Esophagus squamous epithelium (tissue), 5 donors: ENCODE results near the gene SWAP70. TPM values are rescaled to one million over a fixed set of nuclear protein-coding genes. Genes with fewer than 3 reads are reported as not detected.
"Not testable (repeated sequence)": the region's sequence is repeated elsewhere in the genome, so short reads cannot be mapped to it uniquely, and the experiment has no call there.

Source experiments
- DNase-seq: peaks from one replicate; lab custom pipeline; 2025; lab: John Stamatoyannopoulos, UW
- H3K27ac ChIP-seq, 4 donors: fragments of 200-600 bp; sonication (generic); one replicate each; pipeline ENCODE4 v1.5.1; 2016 to 2019; ENCODE audit warnings: mild to moderate bottlenecking in 1 of 4
- H3K27me3 ChIP-seq, 4 donors: fragments of 200-600 bp; sonication (generic); 1 replicate in 3 of 4; 2 replicates in 1 of 4; pipeline versions ENCODE4 v1.5.1 to v1.6.0; 2017 to 2021; ENCODE audit warnings: antibody characterized with exemption in 1 of 4
- H3K36me3 ChIP-seq, 3 donors: fragments of 200-600 bp; sonication (generic); one replicate each; pipeline ENCODE4 v1.5.1; 2016 to 2019
- H3K4me1 ChIP-seq, 3 donors: fragments of 200-600 bp; sonication (generic); one replicate each; pipeline ENCODE4 v1.5.1; 2017 to 2019
- H3K4me3 ChIP-seq, 4 donors: fragments of 200-600 bp; sonication (generic); 1 replicate in 3 of 4; 2 replicates in 1 of 4; pipeline ENCODE4 v1.5.1; 2016 to 2019; ENCODE audit warnings: mild to moderate bottlenecking in 2 of 4, moderate library complexity in 1 of 4
- H3K9me3 ChIP-seq, 3 donors: fragments of 200-600 bp; sonication (generic); one replicate each; pipeline ENCODE4 v1.5.1; 2016 to 2019
- POLR2A ChIP-seq, 4 donors: fragments of 450-650 bp; IDR thresholded peaks; one replicate each; pipeline ENCODE4 v1.6.1; 2017; ENCODE audit warnings: antibody characterized with exemption in 4 of 4, mild to moderate bottlenecking in 4 of 4, moderate library complexity in 3 of 4
- WGBS, 2 donors: methylation state at CpG; one replicate each; pipeline ENCODE4 v1.1.5; 2018; 5-methylcytosine and 5-hydroxymethylcytosine counted together
- intact Hi-C: fragments of 100-400 bp; cut with DNase I; formaldehyde crosslinking; loops from one replicate; pipeline ENCODE4 v1.15.0; 2022
- total RNA-seq, 4 donors: library from RNA; depleted of rRNA; stranded (reverse); fragments of >200 nt; gene quantifications; one replicate each; pipeline ENCODE4 v1.1.0, GENCODE V29; 2016
- TF ChIP-seq, protein P1 (sequence below), 6 experiments: fragments of 450-650 bp in 4 of 6; fragments of 200-600 bp in 2 of 6; sonication (generic) in 2 of 6; IDR thresholded peaks; one replicate each; pipeline ENCODE4 v1.5.1; 2016 to 2019; ENCODE audit warnings: antibody characterized with exemption in 6 of 6, mild to moderate bottlenecking in 4 of 6, moderate library complexity in 4 of 6
- donor health status: DM: yes; HTN: yes; CAD: no.

Gene SWAP70
- total RNA-seq, 4 donors from 2014 or later, result 15.1 to 27.5 (median 17.7) TPM

- no peak for DNase-seq
- H3K36me3 ChIP-seq, result peaks cover 0 to 90% (median 4%) of the 10 kb centered on the region in 3 donors
- intact Hi-C loops, result no loop called here
- no peak overlapping the region for H3K4me3 ChIP-seq
- H3K27ac ChIP-seq, result peak overlapping the region in 1 of 4 donors; percentile 37
- WGBS, 2 donors, result 89 to 100% methylated on average over 1 of the region's 1 CpG
- peaks cover 0 to 6% (median 0%) of the 10 kb centered on the region in 3 donors for H3K9me3 ChIP-seq
- TF ChIP-seq, protein P1, sequence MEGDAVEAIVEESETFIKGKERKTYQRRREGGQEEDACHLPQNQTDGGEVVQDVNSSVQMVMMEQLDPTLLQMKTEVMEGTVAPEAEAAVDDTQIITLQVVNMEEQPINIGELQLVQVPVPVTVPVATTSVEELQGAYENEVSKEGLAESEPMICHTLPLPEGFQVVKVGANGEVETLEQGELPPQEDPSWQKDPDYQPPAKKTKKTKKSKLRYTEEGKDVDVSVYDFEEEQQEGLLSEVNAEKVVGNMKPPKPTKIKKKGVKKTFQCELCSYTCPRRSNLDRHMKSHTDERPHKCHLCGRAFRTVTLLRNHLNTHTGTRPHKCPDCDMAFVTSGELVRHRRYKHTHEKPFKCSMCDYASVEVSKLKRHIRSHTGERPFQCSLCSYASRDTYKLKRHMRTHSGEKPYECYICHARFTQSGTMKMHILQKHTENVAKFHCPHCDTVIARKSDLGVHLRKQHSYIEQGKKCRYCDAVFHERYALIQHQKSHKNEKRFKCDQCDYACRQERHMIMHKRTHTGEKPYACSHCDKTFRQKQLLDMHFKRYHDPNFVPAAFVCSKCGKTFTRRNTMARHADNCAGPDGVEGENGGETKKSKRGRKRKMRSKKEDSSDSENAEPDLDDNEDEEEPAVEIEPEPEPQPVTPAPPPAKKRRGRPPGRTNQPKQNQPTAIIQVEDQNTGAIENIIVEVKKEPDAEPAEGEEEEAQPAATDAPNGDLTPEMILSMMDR (IDR thresholded peaks at IDR 0.05), result no peak
- no peak for TF ChIP-seq POLR2A (IDR thresholded peaks at IDR 0.05)
- peaks cover 0 to 11% (median 0%) of the 10 kb centered on the region in 3 donors for H3K4me1 ChIP-seq
- no peaks in the 10 kb centered on the region for H3K27me3 ChIP-seq
These were observed 74.8 kb downstream of the SWAP70 start for GRCh38 chr11:9738707-9739106.

DNA sequence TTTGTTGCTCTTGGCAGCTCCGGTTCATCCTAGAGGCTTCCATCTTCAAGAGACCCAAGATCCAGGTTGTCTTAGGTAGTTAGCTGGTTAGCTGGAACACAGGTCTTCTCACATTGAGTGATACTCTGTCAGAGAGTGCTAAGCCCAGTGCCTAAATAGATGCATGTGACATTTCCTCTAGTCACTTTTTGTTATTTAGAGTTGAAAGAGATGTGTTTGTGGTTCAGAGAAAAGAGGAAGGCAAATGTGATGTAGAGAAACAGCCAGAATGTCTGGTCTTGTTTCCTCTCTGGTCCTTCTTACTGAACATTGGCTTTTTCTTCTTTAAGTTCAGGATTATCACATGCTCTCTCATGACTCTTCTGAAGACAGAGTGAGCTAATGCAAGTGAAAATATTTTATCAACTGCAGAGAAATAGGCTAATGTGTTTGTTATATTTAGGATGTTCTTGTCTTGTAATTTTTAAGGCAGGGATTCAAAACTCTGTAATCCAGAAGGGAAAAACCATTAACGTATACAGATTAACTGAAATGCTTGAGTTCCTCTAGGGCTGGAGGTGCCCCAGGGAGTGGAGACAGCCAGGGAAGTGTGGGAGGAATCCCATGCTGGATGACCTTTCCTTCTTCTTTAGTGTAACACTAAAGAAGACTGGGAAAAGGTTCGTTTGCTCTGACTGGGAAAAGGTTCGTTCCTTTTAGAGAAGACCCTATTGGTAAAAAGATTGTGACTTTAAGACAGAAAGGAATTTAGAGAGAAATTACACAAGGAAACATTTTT lies 75.4 kb downstream of the SWAP70 start:
- H3K36me3 ChIP-seq, result peaks cover 0 to 90% (median 4%) of the 10 kb centered on the region in 3 donors
- WGBS, 2 donors, result 83 to 88% methylated on average over 4 of the region's 4 CpGs

DNA sequence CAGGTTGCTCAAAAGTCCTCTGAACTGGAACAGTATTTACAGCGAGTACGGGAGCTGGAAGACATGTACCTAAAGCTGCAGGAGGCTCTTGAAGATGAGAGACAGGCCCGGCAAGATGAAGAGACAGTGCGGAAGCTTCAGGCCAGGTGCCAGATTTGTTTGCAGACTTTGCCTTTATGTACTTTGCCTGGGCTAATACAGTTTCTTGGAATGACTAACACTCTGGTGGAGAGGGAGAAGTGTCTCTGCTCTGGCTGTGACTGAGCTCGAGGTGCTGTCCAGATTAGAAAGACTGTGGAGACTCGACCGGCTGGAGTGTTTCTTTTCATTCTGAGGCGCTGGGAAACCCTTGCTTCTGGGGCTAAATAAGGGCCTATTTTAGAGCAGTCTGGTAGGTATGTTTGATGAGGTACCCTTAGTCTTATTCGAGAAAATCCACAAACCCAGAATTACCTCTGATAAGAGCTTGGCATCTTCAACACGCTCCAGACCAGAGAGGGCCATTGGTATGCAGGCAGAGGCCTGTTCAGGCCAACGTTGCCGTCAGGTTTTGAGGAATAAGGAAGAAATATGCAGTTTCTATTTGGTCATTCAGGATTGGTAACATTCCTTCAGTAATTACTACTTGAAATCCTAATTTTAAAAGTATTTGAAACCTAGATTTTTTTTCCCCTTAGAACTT lies 76.5 kb downstream of the SWAP70 start:
- no peak for DNase-seq
- Histone ChIP-seq H3K9me3 (peaks cover 0 to 6% (median 0%) of the 10 kb centered on the region in 3 donors), H3K27ac (peak overlapping the region in 2 of 4 donors; percentile 0 to 33), H3K36me3 (peaks cover 0 to 86% (median 4%) of the 10 kb centered on the region in 3 donors), H3K27me3 (no peaks in the 10 kb centered on the region), H3K4me3 (no peak overlapping the region), H3K4me1 (peaks cover 0 to 16% (median 0%) of the 10 kb centered on the region in 3 donors)
- intact Hi-C loops, result no loop called here
- WGBS, 2 donors, result 34 to 64% methylated on average over 8 to 11 of the region's 12 CpGs
- TF ChIP-seq, protein P1 (IDR thresholded peaks at IDR 0.05), result no peak
- TF ChIP-seq POLR2A (IDR thresholded peaks at IDR 0.05), result no peak

More for the DNA sequence above, 75.4 kb downstream of the SWAP70 start:
- Histone ChIP-seq H3K27ac (peak overlapping the region in 1 of 4 donors; percentile 37), H3K27me3 (no peaks in the 10 kb centered on the region), H3K9me3 (peaks cover 0 to 6% (median 0%) of the 10 kb centered on the region in 3 donors), H3K4me3 (no peak overlapping the region), H3K4me1 (peaks cover 0 to 11% (median 0%) of the 10 kb centered on the region in 3 donors)
- DNase-seq, result no peak
- TF ChIP-seq POLR2A (IDR thresholded peaks at IDR 0.05), result no peak
- TF ChIP-seq, protein P1 (IDR thresholded peaks at IDR 0.05), result no peak
- intact Hi-C loops, result no loop called here

GRCh38 chr11:9741260-9741659 lies 77.4 kb downstream of the SWAP70 start:
- no peak for DNase-seq
- TF ChIP-seq, protein P1 (IDR thresholded peaks at IDR 0.05), result no peak
- TF ChIP-seq POLR2A (IDR thresholded peaks at IDR 0.05), result no peak
- Histone ChIP-seq H3K4me3 (no peak overlapping the region), H3K4me1 (peaks cover 0 to 16% (median 0%) of the 10 kb centered on the region in 3 donors), H3K36me3 (peaks cover 0 to 86% (median 4%) of the 10 kb centered on the region in 3 donors), H3K9me3 (no peaks in the 10 kb centered on the region), H3K27ac (peak overlapping the region in 1 of 4 donors; percentile 33), H3K27me3 (no peaks in the 10 kb centered on the region)
- intact Hi-C loops, result no loop called here
- WGBS, 2 donors, result 81 to 90% methylated on average over 6 of the region's 6 CpGs

GRCh38 chr11:9743512-9743911 lies 79.6 kb downstream of the SWAP70 start:
- Histone ChIP-seq H3K4me1 (peaks cover 0 to 30% (median 0%) of the 10 kb centered on the region in 3 donors), H3K36me3 (peaks cover 0 to 70% (median 4%) of the 10 kb centered on the region in 3 donors)
- H3K9me3 ChIP-seq, H3K27me3 ChIP-seq, DNase-seq, intact Hi-C loops, H3K27ac ChIP-seq, H3K4me3 ChIP-seq: not testable (repeated sequence)
- 81 to 85% methylated on average over 3 of the region's 3 CpGs for WGBS, 2 donors
